Neural crest cell (in vitro differentiated cells): Measurements from ENCODE around the gene ARID3B. TPM values are rescaled to one million over a fixed set of nuclear protein-coding genes. Genes with fewer than 3 reads are reported as not detected.

Experiments
- DNase-seq: peaks from one replicate; pipeline ENCODE4 v3.0.0; 2021; ENCODE audit warnings: low read depth, mixed read lengths, low spot score
- H3K27ac Mint-ChIP-seq: one replicate; pipeline ENCODE4 v1.8.0; 2021; ENCODE audit warnings: mild to moderate bottlenecking, mixed read lengths; ENCODE audit not compliant: unreplicated experiment
- H3K27me3 Mint-ChIP-seq: 2 replicates; pipeline ENCODE4 v1.8.0; 2021; ENCODE audit warnings: low read depth, mild to moderate bottlenecking, mixed read lengths
- H3K36me3 Mint-ChIP-seq: 2 replicates; pipeline ENCODE4 v1.8.0; 2021; ENCODE audit warnings: low read depth, mild to moderate bottlenecking, mixed read lengths
- H3K4me1 Mint-ChIP-seq: 2 replicates; pipeline ENCODE4 v1.8.0; 2021; ENCODE audit warnings: mixed read lengths
- H3K4me3 Mint-ChIP-seq: one replicate; pipeline ENCODE4 v1.8.0; 2021; ENCODE audit warnings: mild to moderate bottlenecking, mixed read lengths
- H3K9me3 Mint-ChIP-seq: 2 replicates; pipeline ENCODE4 v1.8.0; 2021; ENCODE audit warnings: mixed read lengths
- total RNA-seq: library from RNA; stranded (reverse); gene quantifications from 2 replicates; pipeline ENCODE4 v1.2.1, GENCODE V29; 2021
- TF ChIP-seq, protein P1 (sequence below): fragments of 200-600 bp; sonication (generic); conservative IDR thresholded peaks from 2 replicates; pipeline ENCODE4 v1.5.0; 2021; ENCODE audit warnings: antibody characterized with exemption, mild to moderate bottlenecking

ARID3B gene
- total RNA-seq, 1 donor from 2014 or later = 66.5 TPM

DNA sequence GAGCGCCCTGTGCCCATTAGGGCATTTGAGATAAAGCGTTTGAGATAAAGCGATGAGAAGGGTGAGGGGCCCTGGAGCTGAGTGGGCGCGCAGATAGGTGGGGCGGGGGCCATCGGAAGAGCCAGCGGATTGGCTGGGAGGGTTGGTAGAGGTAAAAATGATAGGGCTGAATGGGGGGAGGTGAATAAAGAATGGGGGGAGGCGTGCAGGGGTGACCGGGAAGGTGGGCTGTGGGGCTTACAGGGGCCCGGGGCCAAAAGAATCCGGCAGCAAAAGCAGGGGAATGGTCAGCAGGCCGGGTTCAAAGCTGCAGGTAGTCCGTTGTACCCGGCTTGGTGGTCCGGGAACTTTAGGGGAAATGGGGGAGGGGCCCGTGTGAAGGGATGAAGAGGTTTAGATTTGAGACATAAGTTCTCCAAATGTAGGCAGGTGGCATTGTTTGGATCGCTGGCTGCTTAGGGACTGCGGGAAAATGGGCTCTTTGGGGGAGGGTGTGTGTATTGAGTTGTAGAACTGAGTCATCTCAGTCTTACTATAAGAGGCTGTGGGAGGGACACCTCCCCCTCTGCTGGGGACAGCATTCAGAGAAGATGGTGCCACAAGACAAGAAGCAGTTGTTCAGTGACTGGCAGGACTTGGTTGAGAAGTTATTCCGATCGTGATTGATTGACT lies 610 bp downstream of the ARID3B start:
- peak; percentile 23 for DNase-seq
- H3K36me3 Mint-ChIP-seq = peaks cover 4% of the 10 kb centered on the region
- H3K27ac Mint-ChIP-seq = peak overlapping the region; percentile 78
- TF ChIP-seq, protein P1, sequence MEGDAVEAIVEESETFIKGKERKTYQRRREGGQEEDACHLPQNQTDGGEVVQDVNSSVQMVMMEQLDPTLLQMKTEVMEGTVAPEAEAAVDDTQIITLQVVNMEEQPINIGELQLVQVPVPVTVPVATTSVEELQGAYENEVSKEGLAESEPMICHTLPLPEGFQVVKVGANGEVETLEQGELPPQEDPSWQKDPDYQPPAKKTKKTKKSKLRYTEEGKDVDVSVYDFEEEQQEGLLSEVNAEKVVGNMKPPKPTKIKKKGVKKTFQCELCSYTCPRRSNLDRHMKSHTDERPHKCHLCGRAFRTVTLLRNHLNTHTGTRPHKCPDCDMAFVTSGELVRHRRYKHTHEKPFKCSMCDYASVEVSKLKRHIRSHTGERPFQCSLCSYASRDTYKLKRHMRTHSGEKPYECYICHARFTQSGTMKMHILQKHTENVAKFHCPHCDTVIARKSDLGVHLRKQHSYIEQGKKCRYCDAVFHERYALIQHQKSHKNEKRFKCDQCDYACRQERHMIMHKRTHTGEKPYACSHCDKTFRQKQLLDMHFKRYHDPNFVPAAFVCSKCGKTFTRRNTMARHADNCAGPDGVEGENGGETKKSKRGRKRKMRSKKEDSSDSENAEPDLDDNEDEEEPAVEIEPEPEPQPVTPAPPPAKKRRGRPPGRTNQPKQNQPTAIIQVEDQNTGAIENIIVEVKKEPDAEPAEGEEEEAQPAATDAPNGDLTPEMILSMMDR = no peak
- peak overlapping the region; percentile 97 for H3K4me3 Mint-ChIP-seq
- peaks cover 58% of the 10 kb centered on the region for H3K4me1 Mint-ChIP-seq
- no peaks in the 10 kb centered on the region for H3K9me3 Mint-ChIP-seq
- H3K27me3 Mint-ChIP-seq = no peaks in the 10 kb centered on the region

DNA sequence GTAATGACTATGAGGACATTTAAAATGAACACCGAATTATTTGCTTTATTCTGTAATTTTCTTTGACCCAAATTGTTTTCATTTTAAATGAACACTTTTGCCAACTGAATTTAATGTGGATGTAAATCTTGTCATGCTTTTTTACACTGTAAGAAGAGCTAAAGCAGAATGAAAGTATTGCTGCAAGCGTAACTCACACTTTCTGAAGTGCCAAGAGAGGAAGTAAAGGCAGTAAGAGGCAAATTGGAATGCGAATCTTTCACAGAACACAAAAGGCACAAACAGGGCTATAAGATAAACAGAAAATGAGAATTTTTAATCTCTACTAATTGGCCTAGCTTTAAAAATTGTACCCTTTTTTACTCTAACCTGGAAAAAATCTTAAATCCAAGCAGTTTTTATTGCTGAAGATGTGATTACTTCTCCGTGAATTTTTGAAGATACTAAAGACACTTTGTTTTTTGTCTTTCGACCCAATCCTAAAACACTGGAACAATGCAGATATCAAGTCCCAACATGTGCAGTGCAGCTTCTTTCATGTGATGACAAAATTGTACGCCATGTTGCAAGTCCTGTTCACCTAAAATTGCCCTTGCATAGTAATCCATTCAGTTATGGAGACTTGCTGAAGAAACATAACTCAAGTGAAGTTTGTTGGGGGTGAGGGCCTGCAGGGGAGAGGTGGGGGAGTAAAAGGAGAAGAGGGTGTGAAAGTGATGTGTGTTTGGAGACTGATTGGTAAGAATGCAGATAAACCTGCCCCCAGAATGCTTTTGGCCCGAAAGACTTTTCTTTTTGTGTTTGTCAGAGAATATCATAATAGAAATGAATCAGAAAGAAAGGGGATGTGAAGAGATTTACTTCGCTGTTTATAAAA lies 1.4 kb downstream of the ARID3B start:
- Mint-ChIP-seq H3K4me1 (peaks cover 65% of the 10 kb centered on the region), H3K4me3 (peak overlapping the region; percentile 97), H3K27me3 (no peaks in the 10 kb centered on the region), H3K9me3 (no peaks in the 10 kb centered on the region), H3K27ac (peak overlapping the region; percentile 78), H3K36me3 (peaks cover 5% of the 10 kb centered on the region)
- DNase-seq = no peak
- TF ChIP-seq, protein P1 = no peak

DNA sequence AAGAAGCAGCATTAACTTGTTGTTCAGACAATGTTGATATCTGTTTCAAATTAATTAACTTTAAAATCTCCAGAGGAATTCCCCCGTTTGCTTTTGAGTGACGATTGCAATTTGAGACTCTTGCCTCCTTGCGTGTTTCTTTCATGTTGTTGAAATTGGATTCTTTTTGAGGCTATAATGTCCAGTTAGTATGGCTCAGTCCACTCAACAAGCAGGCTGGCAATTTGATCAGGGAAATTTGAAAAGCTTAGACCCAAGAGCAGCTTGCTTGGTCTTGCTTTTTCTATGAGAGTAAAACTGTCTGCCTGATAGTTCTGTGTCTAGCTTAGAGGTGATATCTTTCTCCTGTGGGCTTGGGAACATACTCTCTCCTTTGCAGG lies 2.0 kb downstream of the ARID3B start:
- H3K4me1 Mint-ChIP-seq = peaks cover 71% of the 10 kb centered on the region

DNA sequence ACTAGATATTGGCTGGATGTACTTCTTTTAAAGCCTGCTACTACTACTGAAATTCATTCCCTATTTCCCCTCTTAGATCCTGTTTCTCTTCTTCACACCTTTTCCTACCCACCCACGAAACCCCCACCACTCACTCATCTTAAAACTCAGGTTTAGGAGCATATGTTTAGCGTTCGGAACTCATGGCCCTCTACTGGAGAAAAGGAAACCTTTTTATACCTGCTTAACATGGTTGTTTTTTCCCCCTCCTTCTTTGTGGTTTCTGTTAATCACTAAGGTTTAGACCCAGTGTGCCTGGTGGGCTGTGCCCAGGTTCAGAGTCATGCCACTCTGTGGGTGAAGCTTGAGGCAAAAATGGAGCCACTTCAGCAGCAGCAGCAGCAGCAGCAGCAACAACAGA lies 2.6 kb downstream of the ARID3B start:
- Mint-ChIP-seq H3K4me3 (peak overlapping the region; percentile 97), H3K9me3 (no peaks in the 10 kb centered on the region), H3K36me3 (peaks cover 14% of the 10 kb centered on the region), H3K27ac (no peak overlapping the region), H3K4me1 (peaks cover 77% of the 10 kb centered on the region), H3K27me3 (no peaks in the 10 kb centered on the region)
- TF ChIP-seq, protein P1 = peak; percentile 57
- DNase-seq = no peak

More for the DNA sequence above, 2.0 kb downstream of the ARID3B start:
- H3K4me3 Mint-ChIP-seq = peak overlapping the region; percentile 97
- no peaks in the 10 kb centered on the region for H3K27me3 Mint-ChIP-seq
- no peaks in the 10 kb centered on the region for H3K9me3 Mint-ChIP-seq
- DNase-seq = no peak
- peaks cover 10% of the 10 kb centered on the region for H3K36me3 Mint-ChIP-seq
- no peak overlapping the region for H3K27ac Mint-ChIP-seq
- TF ChIP-seq, protein P1 = no peak

DNA sequence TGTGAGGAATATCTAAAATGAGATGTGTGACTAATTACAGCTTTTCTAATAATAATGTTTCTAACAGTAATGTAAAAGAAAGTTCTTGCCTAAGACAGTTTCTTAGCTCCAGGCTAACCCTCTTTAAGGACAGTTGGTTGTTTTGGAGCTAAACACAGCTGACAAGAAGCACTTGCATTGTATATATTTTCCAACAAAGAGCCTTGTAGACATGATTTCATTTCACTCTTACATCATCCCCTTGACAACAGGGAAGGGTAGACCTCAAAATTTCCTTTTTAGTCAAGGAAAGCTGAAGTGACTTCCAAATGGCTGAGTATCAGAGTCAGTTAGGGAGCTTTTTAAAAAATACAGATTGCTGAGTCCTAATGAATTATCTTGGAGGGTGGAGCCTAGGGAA lies 4.1 kb downstream of the ARID3B start:
- peak overlapping the region; percentile 74 for H3K4me3 Mint-ChIP-seq
- H3K27me3 Mint-ChIP-seq = no peaks in the 10 kb centered on the region
- peaks cover 79% of the 10 kb centered on the region for H3K4me1 Mint-ChIP-seq
- no peak for DNase-seq
- H3K27ac Mint-ChIP-seq = no peak overlapping the region
- peaks cover 16% of the 10 kb centered on the region for H3K36me3 Mint-ChIP-seq
- no peaks in the 10 kb centered on the region for H3K9me3 Mint-ChIP-seq
- TF ChIP-seq, protein P1 = no peak
